Activated T-helper 1 cell treated with Interleukin-2 at 50 U/mL for 16 hours (primary cell): ENCODE results near the gene SAE1.
"Not testable (repeated sequence)": the region's sequence is repeated elsewhere in the genome, so short reads cannot be mapped to it uniquely, and the experiment has no call there.

Source experiments
- DNase-seq: peaks from one replicate; pipeline ENCODE4 v3.0.0-alpha.2; 2020; ENCODE audit warnings: low read depth

Gene SAE1

DNA sequence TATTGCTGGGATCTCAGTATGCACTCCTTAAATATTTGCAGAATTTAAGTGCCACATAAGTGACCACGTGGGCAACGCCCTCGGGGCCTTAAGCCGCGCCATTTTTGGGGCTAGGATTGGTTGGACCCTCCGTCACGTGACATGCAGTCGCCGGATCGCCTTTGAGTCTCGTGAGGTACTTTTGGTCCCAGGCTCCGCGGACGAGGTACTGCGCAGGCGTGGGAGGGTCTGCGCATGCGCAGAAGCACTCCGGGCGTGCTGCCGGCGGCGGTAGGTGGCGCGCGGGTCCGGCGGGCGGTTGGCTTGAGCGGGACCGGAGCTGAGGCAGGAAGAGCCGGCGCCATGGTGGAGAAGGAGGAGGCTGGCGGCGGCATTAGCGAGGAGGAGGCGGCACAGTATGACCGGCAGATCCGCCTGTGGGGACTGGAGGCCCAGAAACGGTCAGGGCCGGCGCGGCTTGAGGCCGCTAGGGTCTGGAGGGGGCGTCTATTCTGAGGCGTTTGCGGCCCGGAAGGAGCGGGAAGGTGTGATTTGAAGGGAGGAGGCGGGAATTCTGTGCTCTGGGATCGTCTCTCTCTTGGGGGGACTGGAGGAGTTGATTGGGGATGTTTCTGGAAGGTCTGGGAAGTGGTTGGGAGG, at the start of gene SAE1:
TSS of gene SAE1 (plus strand) at position 247 of the 639 bp plus-strand sequence. CDS start at position 343, 96 bp downstream.
- peak; percentile 90 for DNase-seq

DNA sequence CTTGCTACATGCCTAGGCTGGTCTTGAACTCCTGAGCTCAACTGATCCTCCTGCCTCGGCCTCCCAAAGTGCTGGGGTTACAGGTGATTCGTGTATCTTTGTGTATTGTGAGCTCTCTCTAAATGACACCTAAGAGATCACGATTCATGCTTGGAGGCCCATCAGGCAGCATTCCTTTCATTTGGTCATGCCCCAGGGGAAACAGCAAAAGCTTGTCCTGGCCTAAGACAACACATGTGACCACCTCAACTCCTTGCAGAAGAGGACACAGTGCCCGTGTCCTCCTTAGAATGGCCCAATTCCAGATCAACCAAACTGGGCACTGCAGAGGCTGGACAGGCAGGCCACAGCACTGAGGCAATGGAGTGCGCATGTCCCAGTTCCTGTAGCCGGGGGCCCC, 49.5 kb upstream of the SAE1 start:
- DNase-seq: no peak

DNA sequence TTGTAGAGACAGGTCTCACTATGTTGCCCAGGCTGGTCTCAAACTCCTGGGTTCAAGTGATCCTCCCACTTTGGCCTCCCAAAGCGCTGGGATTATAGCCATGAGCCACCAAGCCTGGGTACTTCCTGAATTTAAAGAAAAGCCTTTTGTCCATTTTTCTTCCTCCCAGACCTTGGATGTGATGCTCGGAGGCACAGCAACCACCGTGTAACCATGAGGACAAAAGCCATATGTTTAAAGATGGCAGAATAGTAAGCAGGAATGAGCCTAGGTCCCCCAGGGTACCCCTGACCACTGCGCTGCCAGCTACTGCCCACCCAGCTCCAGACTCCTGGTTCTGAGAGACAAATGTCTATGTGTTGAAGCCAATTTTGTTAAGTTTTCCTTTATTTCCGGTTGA, 48.1 kb upstream of the SAE1 start:
- DNase-seq: no peak

DNA sequence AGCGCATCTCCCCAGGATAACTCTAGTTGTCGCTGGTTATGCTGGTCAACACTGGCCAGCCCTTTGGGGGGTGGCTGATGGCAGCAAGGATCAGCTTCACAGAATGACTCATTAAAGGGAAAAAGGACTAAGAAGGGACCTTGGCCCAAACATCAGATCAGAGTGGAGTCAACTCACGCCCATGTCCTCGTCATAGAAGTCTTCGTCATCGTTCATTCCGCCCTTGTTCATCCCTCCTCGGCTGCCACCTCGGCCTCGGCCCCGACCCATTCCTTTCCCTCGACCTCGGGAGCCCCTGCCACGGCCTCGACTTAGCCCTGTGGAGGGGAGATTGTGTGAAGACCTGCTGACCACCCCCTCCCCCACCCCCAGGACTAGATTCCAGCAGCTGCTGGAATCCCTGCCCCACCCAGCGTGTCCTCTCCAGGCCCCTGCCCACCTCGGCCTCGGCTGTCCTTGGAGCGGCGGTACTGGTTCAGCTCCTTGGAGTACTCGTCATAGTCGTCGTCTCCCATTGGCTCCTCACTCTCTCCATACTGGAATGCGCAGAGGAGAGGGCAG, 45.7 kb upstream of the SAE1 start:
- DNase-seq: no peak

DNA sequence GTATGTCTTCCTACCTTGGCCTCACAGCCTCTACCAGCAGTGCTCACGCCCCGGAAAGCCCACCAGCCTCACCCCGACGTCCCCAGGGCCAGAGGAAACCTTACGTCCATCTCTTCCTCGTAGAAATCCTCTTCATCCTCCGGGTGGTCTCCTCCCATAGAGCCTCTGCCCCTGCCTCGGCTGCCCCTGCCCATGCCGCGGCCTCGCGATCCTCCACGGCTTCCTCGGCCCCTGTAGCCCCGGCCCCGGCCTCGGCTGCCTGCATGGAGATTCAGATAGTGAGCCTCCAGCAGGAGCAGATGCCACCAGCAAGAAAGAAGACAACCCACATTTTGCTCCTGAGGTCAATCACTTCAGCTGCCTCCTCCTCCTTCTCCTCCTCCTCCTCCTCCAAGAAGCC, 44.4 kb upstream of the SAE1 start:
- DNase-seq: no peak

DNA sequence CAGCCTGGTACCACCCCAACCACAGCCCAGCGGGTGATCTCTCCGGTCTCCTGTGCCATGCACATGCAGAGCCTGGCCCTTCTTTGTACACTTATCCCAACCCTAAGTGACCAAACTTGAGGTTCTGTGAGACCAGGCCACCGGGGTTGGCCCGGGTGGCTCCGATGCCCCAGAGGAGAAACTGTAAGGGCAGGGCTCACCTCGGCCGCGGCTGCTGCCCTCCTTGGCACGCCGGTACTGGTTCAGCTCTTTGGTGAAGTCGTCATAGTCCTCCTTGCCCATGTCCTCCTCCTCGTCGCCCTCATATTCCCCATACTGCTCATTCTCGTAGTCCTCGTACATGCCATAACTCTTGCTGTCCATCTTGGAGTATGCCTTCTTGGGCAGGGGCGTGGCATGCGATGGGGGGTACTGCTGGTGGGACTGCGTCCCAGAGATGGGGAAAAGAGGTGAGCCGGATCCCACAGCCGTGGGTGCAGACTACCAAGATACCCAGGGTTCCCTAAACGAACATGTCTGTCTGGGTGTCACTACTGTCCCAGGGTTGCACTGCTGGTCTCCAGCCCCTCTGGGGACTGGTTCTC, 40.8 kb upstream of the SAE1 start:
- DNase-seq: no peak

DNA sequence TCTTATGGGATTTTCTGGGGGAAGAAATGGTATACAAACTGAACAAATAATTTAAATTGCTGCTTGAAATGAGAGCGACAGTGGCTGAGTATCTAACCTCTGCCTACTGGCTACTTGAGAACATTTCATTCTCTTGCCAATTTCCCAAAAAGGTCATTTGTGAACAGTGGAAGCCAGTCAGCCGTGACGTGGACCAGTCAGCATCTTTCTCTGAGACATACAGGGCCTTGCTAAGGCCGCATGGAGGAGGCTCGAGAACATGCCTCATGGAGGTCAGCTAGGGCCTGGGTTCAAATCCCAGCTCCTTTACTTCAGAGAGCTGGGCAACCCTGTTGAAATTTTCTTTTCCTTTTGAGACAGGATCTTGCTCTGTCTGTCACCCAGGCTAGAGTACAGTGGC, 37.4 kb upstream of the SAE1 start:
- no peak for DNase-seq

DNA sequence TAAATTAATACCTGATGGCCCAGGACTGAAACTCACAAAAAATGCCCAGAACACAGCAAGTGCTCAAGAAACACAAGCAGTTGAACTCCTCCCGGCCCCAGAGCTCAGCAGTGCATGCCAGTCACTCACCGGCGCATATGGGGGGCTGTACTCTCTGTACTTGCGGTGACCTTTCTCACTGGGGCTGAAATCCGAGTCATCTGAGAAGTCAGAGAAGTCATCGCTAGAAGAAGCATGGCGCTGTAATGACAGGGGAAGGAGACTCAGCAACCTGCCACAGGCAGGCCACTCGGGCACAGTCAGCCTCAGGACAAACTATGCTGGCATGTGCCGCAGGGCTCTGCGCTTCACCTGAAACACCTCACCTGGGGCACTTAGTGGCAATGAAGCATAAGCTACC, 36.8 kb upstream of the SAE1 start:
- DNase-seq: no peak

DNA sequence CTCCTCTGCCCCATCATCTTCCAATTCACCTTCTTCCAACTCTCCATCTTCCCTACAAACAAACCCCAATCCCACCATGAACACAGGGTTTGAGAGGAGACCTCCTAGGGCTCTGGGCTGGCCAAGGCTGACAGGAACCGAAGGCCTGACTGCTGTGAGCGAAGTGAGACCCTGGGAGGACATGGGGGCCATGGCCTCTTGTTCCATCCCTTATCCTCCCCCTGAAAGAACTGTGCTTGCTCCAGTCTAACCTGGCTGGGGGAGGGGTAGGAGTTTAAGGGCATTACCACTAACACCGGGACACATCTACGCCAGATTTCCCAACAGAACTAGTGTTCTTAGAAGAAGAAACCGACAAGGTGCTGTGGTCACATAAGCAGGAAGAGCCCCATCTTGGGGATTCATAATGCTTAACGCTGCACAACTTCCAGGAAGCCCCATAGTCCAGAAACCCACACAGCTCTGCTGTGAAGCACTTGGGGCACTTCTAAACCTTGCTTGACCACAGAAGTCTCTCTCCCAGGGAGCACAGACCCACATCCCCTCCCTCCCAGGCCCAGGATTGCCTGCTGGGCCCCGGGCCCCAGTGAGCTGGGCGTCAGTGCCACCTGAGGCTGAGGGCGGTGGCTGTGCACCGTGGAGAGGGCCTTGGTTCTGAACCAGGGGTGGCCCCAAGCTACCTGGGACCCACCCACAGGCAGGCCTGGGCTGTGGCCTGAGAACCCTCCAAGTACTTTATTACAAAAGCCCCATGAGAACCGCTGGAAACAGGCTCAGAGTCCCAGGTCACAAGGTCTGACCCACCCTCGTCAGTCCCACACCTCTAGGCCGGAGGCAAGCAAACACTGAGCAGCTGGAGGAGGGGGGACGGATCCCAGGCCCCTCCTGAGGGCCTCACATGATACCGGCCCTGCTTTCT, 35.8 kb upstream of the SAE1 start:
- DNase-seq: no peak

DNA sequence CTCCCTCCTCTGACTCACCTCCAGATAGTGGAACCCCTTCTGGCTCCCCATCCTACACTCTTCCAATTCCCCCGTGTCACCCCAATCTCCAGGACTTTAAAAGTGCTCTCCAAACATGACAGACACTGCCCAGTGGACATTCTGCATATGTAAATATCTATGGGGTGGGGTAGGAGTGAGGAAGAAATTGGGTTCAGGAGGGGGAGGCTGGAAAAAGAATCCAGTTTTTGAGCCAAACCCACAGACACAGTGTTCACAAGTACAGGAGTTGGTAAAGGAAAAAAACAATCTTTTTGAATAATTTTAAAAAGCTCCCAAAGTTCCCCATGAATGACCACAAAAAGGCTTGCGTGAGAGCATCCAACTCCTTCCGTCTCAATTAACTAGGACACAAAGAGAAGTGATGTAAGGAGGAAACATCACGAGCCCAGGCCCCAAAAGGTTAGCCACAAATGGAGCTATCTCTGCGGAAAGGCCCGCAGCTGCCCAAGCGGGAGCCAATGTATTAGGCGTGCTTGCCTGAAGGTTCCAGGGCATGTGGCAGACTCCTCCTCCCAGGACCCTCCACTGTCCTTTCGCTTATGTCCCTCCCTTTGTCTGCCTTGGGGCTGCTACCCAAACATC, 35.0 kb upstream of the SAE1 start:
- DNase-seq: no peak

DNA sequence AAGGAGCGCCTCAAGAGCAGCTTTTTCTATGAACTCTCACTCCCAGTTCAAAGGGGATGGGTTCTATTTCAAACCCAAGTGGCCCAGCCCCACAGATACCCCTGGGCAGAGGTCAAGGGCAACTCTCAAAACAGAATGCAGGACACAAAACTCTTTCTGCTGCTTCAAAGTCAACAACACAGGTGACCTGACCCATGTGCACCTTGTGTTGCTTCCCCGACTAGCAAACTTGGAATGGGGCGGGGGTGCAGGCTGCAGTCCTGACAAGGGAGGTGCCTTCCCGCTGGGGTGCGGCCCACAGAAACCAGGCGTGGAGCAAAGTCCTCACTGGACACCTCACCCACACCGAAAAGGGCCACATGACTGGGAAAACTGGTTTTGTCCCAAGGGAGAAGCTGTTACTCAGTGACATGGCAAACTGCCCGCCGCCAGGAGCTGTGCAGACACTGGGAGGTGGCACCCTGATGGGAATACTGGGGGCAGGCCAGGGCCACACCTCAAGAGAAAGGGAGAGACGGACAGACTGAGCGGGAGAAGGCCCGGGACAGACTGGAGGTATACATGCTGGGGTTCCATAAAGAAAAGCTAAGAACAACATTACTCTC, 34.4 kb upstream of the SAE1 start:
- DNase-seq: no peak

DNA sequence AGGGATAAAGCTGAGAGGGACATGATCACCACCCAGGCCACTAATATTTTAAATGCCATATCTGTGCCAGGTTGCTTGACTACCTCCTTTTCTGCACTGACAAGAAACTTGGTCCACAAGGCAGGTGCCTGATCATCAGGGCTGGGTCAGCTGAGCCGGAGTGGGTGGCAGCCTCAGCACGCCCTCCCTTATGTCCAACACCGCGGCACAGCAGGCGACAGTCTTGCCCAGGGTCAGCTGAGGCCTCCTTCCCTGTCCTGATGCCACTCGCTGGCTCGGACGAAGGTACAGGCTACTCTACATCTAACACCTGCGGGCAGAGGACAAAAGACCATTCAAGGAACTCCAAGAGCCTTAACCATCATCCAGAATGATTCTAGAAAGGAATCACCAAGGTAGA, 33.9 kb upstream of the SAE1 start:
- no peak for DNase-seq

DNA sequence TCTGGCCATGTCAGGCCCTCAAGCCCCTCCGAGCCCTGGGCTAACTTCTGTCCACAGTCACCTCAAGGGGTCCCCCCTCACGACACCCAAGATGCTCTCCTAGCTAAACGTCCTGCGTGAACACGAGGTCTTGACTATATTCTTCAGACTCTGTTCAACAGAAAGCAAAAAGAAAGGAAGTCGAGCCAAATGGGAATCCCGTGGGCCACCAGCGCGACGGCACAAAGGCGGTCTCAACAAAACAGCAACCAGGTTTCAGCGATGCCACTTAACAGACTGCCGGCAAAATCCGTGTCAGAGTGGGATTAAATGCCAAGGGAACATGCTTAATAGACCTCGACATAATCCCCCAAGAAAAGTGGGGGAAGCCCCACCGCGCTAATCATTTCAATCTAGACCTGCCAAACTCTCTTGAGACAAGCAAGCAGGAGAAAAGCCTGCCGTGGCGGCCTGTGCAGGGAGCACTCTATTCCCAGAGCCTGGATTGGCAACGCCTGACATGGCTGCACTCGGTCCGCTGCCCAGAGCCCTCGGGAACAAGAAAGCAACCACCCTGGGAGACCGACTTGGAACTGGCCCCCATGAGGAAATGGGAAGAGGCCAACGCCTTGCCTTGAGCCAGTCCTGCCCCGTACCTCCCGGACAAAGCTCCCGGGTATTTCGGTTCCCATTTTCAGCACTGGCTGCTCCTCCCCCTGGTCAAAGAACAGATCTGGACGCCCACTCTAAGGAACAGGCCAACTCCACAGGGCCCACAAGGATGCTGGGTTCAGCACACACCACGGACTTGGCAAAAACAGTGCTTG, 33.0 kb upstream of the SAE1 start:
- no peak for DNase-seq

DNA sequence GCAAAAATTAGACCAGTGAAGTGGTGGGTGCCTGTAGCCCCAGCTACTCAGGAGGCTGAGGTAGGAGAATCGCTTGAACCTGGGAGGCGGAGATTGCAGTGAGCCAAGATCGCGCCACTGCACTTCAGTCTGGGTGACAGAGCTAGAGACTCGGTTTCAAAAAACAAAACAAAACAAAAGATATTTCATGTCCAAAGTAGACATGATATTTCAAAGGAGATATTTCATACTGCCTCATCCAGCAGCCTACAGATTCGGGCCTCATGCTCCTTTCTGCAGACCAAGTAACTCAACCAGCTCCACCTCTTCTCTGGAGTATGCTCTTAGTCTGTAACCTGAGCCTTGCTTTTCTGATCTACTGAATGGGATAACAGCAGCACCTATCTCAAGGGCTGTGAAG, 32.0 kb upstream of the SAE1 start:
- DNase-seq: no peak

DNA sequence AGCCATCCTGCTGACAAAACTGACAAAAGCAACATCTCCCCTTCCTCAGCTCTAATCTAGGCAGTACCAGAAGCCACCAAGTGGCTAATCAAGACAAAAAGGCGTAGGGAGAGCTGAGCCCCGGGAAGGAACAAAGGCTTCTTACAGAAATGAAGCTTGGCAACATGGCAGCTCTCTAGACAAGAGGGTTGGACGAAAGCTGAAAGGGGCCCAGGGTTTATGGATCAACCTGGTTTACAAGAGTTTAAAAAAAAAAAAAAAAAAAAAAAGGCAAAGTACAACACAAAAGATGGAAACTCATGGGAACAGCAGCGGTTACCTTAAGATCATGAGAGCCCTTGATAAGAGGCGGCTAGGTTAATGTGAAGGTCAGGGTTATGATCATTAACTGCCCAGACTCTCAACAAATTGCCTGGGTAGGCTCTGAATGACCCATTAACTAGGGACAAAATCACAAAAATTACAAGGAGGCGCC, 31.0 kb upstream of the SAE1 start:
- DNase-seq: no peak

DNA sequence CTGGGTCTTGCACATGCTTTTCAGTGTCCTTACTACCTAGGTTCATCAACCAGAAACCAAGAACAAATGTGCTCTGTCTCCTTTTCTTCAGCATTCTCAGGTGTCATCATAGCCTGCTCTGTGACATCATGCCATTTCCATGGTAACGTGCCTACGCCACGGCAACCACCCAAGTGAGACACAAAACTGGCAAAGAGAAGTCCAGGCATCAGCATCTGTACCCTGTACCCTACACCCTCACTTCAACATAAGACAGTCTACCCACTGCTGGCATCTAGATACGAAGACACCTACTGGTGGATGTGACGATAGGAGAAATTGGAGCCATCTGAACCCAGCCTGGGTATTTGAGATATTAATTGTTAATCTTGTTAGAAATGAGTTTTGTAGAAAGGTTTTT, 30.3 kb upstream of the SAE1 start:
- DNase-seq: no peak

DNA sequence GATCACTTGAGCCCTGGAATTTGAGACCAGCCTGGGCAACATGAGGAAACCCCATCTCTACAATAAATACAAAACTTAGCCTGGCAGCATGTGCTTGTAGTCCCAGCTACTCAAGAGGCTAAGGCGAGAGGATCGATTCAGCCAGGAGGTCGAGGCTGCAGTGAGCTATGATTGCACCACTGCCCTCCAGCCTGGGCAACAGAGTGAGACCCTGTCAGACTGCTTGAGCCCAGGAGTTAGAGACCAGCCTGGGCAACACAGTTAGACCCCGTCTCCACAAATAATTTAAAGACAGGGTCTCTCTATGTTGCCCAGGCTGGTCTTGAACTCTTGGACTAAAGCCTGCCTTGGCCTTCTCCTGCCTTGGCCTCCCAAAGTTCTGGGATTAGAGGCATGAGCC, 29.5 kb upstream of the SAE1 start:
- DNase-seq: not testable (repeated sequence)

DNA sequence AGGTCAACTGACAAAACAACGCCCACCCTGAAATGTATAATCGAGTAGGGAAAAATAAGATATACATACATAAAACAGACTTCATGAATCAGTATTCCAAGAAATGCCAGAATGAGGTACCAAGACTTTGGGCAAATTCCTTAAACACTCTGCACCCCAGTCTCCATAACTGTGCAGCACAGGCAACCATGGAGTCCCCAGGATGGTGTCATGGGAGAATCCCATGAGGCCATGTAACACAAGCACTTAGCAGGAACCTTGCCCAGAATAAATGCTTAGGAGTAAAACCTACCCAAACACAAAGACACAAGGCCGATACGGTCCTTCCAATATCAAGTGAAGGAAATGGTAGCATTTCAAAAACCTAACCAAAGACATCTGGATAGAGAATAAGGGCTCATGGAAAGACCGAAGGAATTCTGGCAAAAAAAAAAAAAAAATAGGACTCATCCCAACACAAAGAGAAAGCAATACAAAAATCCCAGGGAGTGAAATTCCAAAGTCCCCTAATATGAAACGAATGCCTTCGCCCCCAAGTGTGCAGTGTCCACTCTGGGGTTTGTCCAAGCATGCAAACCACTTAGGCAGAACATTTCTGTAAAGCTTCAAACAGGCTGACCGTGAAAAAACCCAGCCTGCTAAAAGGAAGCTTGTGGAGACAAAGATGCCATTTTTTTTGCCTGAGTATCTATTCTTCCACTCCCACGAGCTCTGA, 28.1 kb upstream of the SAE1 start:
- DNase-seq: no peak

DNA sequence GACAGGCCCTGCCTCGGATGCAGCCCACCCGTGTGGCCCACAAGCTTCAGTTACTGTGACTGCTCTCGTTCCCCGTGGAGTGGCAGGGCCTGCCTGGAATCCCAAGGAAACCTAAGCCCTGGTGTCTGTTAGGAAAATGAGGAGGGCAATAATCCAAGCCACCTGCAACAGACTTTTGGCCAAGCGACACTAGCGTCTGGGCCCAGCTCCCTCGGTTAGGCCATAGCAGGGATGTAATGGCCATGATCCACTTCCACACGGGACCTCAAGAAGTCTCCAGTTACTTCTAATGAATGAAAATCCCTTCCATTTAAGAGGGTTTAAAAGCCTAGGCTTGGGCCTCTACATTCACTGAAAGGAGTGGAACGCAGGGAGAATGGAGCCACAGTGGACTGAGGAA, 26.0 kb upstream of the SAE1 start:
- no peak for DNase-seq

DNA sequence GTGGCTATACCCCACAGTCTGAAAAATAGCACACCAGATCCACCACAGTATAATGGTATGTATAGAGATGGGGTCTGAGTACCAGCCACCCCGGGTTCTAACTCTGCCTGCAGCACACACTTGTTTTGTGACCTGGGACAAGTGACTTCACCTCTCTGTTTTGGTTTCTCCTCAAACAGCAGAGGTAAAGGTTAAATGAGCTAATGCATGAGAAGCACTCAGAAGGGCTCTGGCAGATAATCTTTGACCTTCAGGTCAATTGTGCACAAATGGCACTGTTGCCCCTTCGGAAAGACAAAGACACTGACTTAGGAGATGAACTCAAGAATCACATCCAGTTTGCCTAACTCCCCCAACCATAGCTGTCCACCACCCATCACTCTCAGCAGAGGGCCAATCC, 24.8 kb upstream of the SAE1 start:
- no peak for DNase-seq
